NB4 (cell line): ENCODE measurements around the gene GALNTL6.

Experiments
- CTCF ChIP-seq: IDR thresholded peaks from one replicate; pipeline ENCODE4 v1.5.1; 2012; ENCODE audit warnings: low read depth, low read length
- POLR2A ChIP-seq: IDR thresholded peaks from 2 replicates; pipeline ENCODE4 v1.6.1; 2011; ENCODE audit warnings: mild to moderate bottlenecking; ENCODE audit not compliant: insufficient read length; ENCODE audit errors: extremely low read depth

- TF ChIP-seq CTCF (no peak), POLR2A (no peak)
These were observed 1182.5 kb downstream of the GALNTL6 start for GRCh38 chr4:172995704-172996103.
